ENCODE results near the gene PLCH1.

PLCH1 gene

GRCh38 chr3:155455765-155456164, 289.1 kb downstream of the PLCH1 start:
- no peak for TF ChIP-seq EZH2 (IDR thresholded peaks at IDR 0.05; ENCODE audit: borderline replicate concordance, low read depth, low read length, severe bottlenecking)
- TF ChIP-seq CTCF (IDR thresholded peaks at IDR 0.05; ENCODE audit: borderline replicate concordance, extremely low read depth, low read length, poor library complexity, severe bottlenecking) = no peak
- Histone ChIP-seq H3K27ac (ENCODE audit: low read length) (no peak overlapping the region), H3K79me2 (ENCODE audit: insufficient read depth, low read length) (no peaks in the 10 kb centered on the region), H3K27me3 (ENCODE audit: insufficient read depth, low read length, poor library complexity) (no peaks in the 10 kb centered on the region), H2AFZ (ENCODE audit: low read depth, low read length) (no peak overlapping the region), H3K4me1 (ENCODE audit: insufficient read depth, low read length) (no peaks in the 10 kb centered on the region), H4K20me1 (ENCODE audit: insufficient read depth, low read length) (no peaks in the 10 kb centered on the region), H3K4me2 (ENCODE audit: insufficient read depth, low read length) (no peak overlapping the region), H3K4me3 (ENCODE audit: low read depth in 1 of 2, low read length in 2 of 2) (no peak overlapping the region), H3K36me3 (ENCODE audit: insufficient read depth, low read length) (no peaks in the 10 kb centered on the region), H3K9me3 (ENCODE audit: insufficient read depth, low read length, severe bottlenecking) (no peaks in the 10 kb centered on the region), H3K9ac (ENCODE audit: low read depth, low read length) (no peak overlapping the region)
- ATAC-seq (ENCODE audit: insufficient read depth, low read depth) (no peak), DNase-seq (no peak)

GRCh38 chr3:155453512-155453911, 291.4 kb downstream of the PLCH1 start:
- Histone ChIP-seq H2AFZ (ENCODE audit: low read depth, low read length) (no peak overlapping the region), H3K27ac (ENCODE audit: low read length) (no peak overlapping the region), H4K20me1 (ENCODE audit: insufficient read depth, low read length) (no peaks in the 10 kb centered on the region), H3K4me3 (ENCODE audit: low read depth in 1 of 2, low read length in 2 of 2) (no peak overlapping the region), H3K9me3 (ENCODE audit: insufficient read depth, low read length, severe bottlenecking) (no peaks in the 10 kb centered on the region), H3K9ac (ENCODE audit: low read depth, low read length) (no peak overlapping the region), H3K4me2 (ENCODE audit: insufficient read depth, low read length) (no peak overlapping the region), H3K79me2 (ENCODE audit: insufficient read depth, low read length) (no peaks in the 10 kb centered on the region), H3K36me3 (ENCODE audit: insufficient read depth, low read length) (no peaks in the 10 kb centered on the region), H3K27me3 (ENCODE audit: insufficient read depth, low read length, poor library complexity) (no peaks in the 10 kb centered on the region), H3K4me1 (ENCODE audit: insufficient read depth, low read length) (no peaks in the 10 kb centered on the region)
- TF ChIP-seq EZH2 (IDR thresholded peaks at IDR 0.05; ENCODE audit: borderline replicate concordance, low read depth, low read length, severe bottlenecking) = no peak
- TF ChIP-seq CTCF (IDR thresholded peaks at IDR 0.05; ENCODE audit: borderline replicate concordance, extremely low read depth, low read length, poor library complexity, severe bottlenecking) = no peak
- no peak for DNase-seq
- no peak for ATAC-seq (ENCODE audit: insufficient read depth, low read depth)

- no peak for TF ChIP-seq EZH2 (IDR thresholded peaks at IDR 0.05; ENCODE audit: borderline replicate concordance, low read depth, low read length, severe bottlenecking)
- TF ChIP-seq CTCF (IDR thresholded peaks at IDR 0.05; ENCODE audit: borderline replicate concordance, extremely low read depth, low read length, poor library complexity, severe bottlenecking) = no peak
- no peak overlapping the region for H3K27ac ChIP-seq (ENCODE audit: low read length)
- H2AFZ ChIP-seq (ENCODE audit: low read depth, low read length) = no peak overlapping the region
- H3K27me3 ChIP-seq (ENCODE audit: insufficient read depth, low read length, poor library complexity) = no peaks in the 10 kb centered on the region
- DNase-seq = no peak
- no peak overlapping the region for H3K4me2 ChIP-seq (ENCODE audit: insufficient read depth, low read length)
- H4K20me1 ChIP-seq (ENCODE audit: insufficient read depth, low read length) = no peaks in the 10 kb centered on the region
- no peak for ATAC-seq (ENCODE audit: insufficient read depth, low read depth)
- H3K4me3 ChIP-seq (ENCODE audit: low read depth in 1 of 2, low read length in 2 of 2) = no peak overlapping the region
- H3K4me1 ChIP-seq (ENCODE audit: insufficient read depth, low read length) = no peaks in the 10 kb centered on the region
- no peaks in the 10 kb centered on the region for H3K36me3 ChIP-seq (ENCODE audit: insufficient read depth, low read length)
- H3K9me3 ChIP-seq (ENCODE audit: insufficient read depth, low read length, severe bottlenecking) = no peaks in the 10 kb centered on the region
- H3K79me2 ChIP-seq (ENCODE audit: insufficient read depth, low read length) = no peaks in the 10 kb centered on the region
- H3K9ac ChIP-seq (ENCODE audit: low read depth, low read length) = no peak overlapping the region
Measured at GRCh38 chr3:155449613-155450267, 295.1 kb downstream of the PLCH1 start.

Measured in DND-41 (cell line).